Endodermal cell (in vitro differentiated cells): ENCODE measurements around the gene POLR3G. TPM values are rescaled to one million over a fixed set of nuclear protein-coding genes. Genes with fewer than 3 reads are reported as not detected.

Source experiments
- DNase-seq: peaks from one replicate; pipeline ENCODE4 v3.0.0-alpha.2; 2017
- H3K27ac ChIP-seq: 2 replicates; pipeline ENCODE4 v1.5.1; 2013; ENCODE audit warnings: mild to moderate bottlenecking, low read depth, low read length, moderate library complexity
- H3K27me3 ChIP-seq: 2 replicates; pipeline ENCODE4 v1.6.1; 2013; ENCODE audit warnings: mild to moderate bottlenecking, low read length, moderate library complexity; ENCODE audit not compliant: insufficient read depth, control insufficient read depth, poor library complexity, severe bottlenecking
- H3K36me3 ChIP-seq: 2 replicates; pipeline ENCODE4 v1.7.0; 2013; ENCODE audit warnings: mild to moderate bottlenecking, low read length, moderate library complexity; ENCODE audit not compliant: control insufficient read depth, insufficient read depth
- H3K4me1 ChIP-seq: one replicate; pipeline ENCODE4 v1.7.0; 2013; ENCODE audit warnings: low read length; ENCODE audit not compliant: control insufficient read depth, insufficient read depth
- H3K4me3 ChIP-seq: 2 replicates; pipeline ENCODE4 v1.5.1; 2013; ENCODE audit warnings: mild to moderate bottlenecking, low read length, moderate library complexity
- H3K9ac ChIP-seq: 2 replicates; pipeline ENCODE4 v1.6.1; 2013; ENCODE audit warnings: mild to moderate bottlenecking, low read length, moderate library complexity; ENCODE audit not compliant: poor library complexity, severe bottlenecking; ENCODE audit errors: extremely low read depth
- H3K9me3 ChIP-seq: 2 replicates; pipeline ENCODE4 v1.6.1; 2013; ENCODE audit warnings: mild to moderate bottlenecking, low read length, moderate library complexity; ENCODE audit not compliant: control insufficient read depth
- H3K27ac Mint-ChIP-seq: 2 replicates; pipeline ENCODE4 v1.8.0; 2020; ENCODE audit warnings: mixed read lengths
- H3K27me3 Mint-ChIP-seq: 2 replicates; pipeline ENCODE4 v1.8.0; 2021; ENCODE audit warnings: mild to moderate bottlenecking, mixed read lengths; ENCODE audit not compliant: insufficient read depth
- H3K36me3 Mint-ChIP-seq: 2 replicates; pipeline ENCODE4 v1.8.0; 2020; ENCODE audit warnings: low read depth, mixed read lengths
- H3K4me1 Mint-ChIP-seq: 2 replicates; pipeline ENCODE4 v1.8.0; 2020; ENCODE audit warnings: mixed read lengths
- H3K4me3 Mint-ChIP-seq: 2 replicates; pipeline ENCODE4 v1.8.0; 2020; ENCODE audit warnings: mild to moderate bottlenecking, moderate library complexity, mixed read lengths
- H3K9me3 Mint-ChIP-seq: 2 replicates; pipeline ENCODE4 v1.8.0; 2020; ENCODE audit warnings: mild to moderate bottlenecking, mixed read lengths
- WGBS, 2 experiments: methylation state at CpG; one replicate each; pipeline versions ENCODE4 v1.1.5 to v1.1.7; 2013; ENCODE audit warnings: missing lambda C conversion rate in 2 of 2, mixed read lengths in 1 of 2; ENCODE audit not compliant: insufficient coverage in 1 of 2, insufficient read length in 1 of 2; 5-methylcytosine and 5-hydroxymethylcytosine counted together
- total RNA-seq, 2 donors: library from RNA; stranded (reverse); fragmentation: NEBNext Ultra II Directional in 1 of 2; extraction: Animal tissue kit (Norgen Biotek cat#: 25700) in 1 of 2; gene quantifications; 2 replicates in 1 of 2; 3 replicates in 1 of 2; pipeline ENCODE4 v1.2.1, GENCODE V29; 2021
- TF ChIP-seq, protein P1 (sequence below): fragments of 200-600 bp; sonication (generic); conservative IDR thresholded peaks from 2 replicates; pipeline ENCODE4 v1.5.0; 2021; ENCODE audit warnings: antibody characterized with exemption, mild to moderate bottlenecking

POLR3G gene
- total RNA-seq, 2 donors from 2014 or later = 6.3 to 16.4 TPM

DNA sequence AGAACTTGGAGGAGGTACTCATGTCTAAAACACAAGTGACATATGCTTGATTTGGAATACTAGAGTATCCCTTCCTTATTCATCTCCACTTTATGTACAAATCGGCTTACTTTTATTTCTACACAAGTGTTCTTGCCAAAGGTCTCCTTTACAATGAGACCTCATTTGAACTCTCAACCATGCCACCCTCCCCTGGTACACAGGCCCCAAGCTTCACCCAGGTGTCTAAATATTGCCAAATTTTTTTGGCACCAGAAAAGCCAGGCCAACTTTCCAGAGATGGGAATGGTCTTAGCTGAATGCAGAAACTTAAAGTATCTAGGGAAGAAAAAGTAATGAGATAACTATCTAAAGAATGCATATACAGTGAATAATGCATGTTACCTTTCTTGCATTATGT lies 35.8 kb downstream of the POLR3G start:
- Mint-ChIP-seq H3K36me3 (peaks cover 8% of the 10 kb centered on the region), H3K27me3 (no peaks in the 10 kb centered on the region), H3K4me3 (no peak overlapping the region), H3K4me1 (peaks cover 7% of the 10 kb centered on the region), H3K27ac (no peak overlapping the region), H3K9me3 (no peaks in the 10 kb centered on the region)
- Histone ChIP-seq H3K27me3 (no peaks in the 10 kb centered on the region), H3K4me3 (no peak overlapping the region), H3K9me3 (no peaks in the 10 kb centered on the region), H3K9ac (no peak overlapping the region), H3K4me1 (no peaks in the 10 kb centered on the region), H3K27ac (no peak overlapping the region), H3K36me3 (peaks cover 6% of the 10 kb centered on the region)
- DNase-seq = no peak
- TF ChIP-seq, protein P1, sequence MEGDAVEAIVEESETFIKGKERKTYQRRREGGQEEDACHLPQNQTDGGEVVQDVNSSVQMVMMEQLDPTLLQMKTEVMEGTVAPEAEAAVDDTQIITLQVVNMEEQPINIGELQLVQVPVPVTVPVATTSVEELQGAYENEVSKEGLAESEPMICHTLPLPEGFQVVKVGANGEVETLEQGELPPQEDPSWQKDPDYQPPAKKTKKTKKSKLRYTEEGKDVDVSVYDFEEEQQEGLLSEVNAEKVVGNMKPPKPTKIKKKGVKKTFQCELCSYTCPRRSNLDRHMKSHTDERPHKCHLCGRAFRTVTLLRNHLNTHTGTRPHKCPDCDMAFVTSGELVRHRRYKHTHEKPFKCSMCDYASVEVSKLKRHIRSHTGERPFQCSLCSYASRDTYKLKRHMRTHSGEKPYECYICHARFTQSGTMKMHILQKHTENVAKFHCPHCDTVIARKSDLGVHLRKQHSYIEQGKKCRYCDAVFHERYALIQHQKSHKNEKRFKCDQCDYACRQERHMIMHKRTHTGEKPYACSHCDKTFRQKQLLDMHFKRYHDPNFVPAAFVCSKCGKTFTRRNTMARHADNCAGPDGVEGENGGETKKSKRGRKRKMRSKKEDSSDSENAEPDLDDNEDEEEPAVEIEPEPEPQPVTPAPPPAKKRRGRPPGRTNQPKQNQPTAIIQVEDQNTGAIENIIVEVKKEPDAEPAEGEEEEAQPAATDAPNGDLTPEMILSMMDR = no peak
- 83 to 95% methylated on average over 1 of the region's 1 CpG for WGBS, 2 experiments

DNA sequence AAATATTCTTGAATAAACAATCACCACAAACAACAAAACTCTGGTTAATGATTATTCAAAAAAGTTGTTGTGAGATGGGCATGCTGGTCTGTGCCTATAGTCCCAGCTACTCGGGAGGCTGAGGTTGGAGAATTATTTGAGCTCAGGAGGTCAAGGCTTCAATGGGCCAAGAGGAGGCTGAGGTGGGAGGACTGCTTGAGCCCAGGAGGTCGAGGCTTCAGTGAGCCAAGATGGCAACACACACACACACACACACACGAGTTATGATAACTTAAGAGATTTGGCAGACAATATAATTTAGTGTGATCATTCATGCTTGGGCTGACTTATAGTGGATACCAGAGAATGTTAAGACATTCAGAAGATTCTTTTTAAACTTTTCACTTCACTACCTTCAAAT lies 39.9 kb downstream of the POLR3G start:
- no peak for DNase-seq
- H3K27ac ChIP-seq = no peak overlapping the region
- H3K27me3 Mint-ChIP-seq = no peaks in the 10 kb centered on the region
- WGBS, 2 experiments = 91% methylated on average over 1 of the region's 3 CpGs; no CpG with 5 or more reads in 1 of the 2 experiments
- peaks cover 7% of the 10 kb centered on the region for H3K4me1 Mint-ChIP-seq
- no peak overlapping the region for H3K4me3 ChIP-seq
- TF ChIP-seq, protein P1 = no peak
- H3K27ac Mint-ChIP-seq = no peak overlapping the region
- no peaks in the 10 kb centered on the region for H3K4me1 ChIP-seq
- no peak overlapping the region for H3K4me3 Mint-ChIP-seq
- peaks cover 16% of the 10 kb centered on the region for H3K36me3 Mint-ChIP-seq
- H3K9ac ChIP-seq = no peak overlapping the region
- H3K9me3 ChIP-seq = no peaks in the 10 kb centered on the region
- H3K27me3 ChIP-seq = no peaks in the 10 kb centered on the region
- peaks cover 33% of the 10 kb centered on the region for H3K36me3 ChIP-seq
- H3K9me3 Mint-ChIP-seq = no peaks in the 10 kb centered on the region

DNA sequence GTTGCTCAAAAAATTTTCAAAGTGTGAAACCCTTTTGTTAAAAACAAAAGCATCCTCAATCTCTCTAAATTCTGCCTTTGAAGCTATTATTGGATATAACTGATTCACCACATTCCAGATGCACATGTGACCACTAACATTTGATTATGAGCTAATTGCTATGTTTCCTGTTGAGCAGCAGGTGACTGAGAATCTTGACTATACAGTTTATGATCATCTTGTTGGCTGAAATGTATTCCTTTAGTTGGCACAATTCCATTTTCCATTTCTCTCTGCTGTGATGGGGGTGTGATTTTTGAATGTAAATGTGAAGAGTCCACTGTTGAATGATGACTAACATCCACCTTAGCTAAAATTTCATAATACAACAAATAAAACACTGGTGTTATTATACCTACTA lies 44.0 kb downstream of the POLR3G start:
- H3K4me1 ChIP-seq = no peaks in the 10 kb centered on the region
- H3K36me3 ChIP-seq = peaks cover 67% of the 10 kb centered on the region
- H3K9me3 ChIP-seq = no peaks in the 10 kb centered on the region
- Mint-ChIP-seq H3K4me1 (peaks cover 5% of the 10 kb centered on the region), H3K4me3 (no peak overlapping the region), H3K27ac (no peak overlapping the region), H3K36me3 (peaks cover 41% of the 10 kb centered on the region), H3K9me3 (no peaks in the 10 kb centered on the region), H3K27me3 (no peaks in the 10 kb centered on the region)
- no peak for DNase-seq
- TF ChIP-seq, protein P1 = no peak
- no peak overlapping the region for H3K9ac ChIP-seq
- H3K27me3 ChIP-seq = no peaks in the 10 kb centered on the region
- H3K27ac ChIP-seq = no peak overlapping the region
- H3K4me3 ChIP-seq = no peak overlapping the region
